GM13977 (cell line): ENCODE results near the gene GNG2.

Source experiments
- DNase-seq: peaks from one replicate; pipeline ENCODE4 v3.0.0; 2012; ENCODE audit warnings: low spot score
- in situ Hi-C: fragments of 300-500 bp; cut with MboI; formaldehyde crosslinking; loops from one replicate; pipeline ENCODE4 v1.12.0; 2022; ENCODE audit warnings: low sequenced_read_pairs, low pct_unique_long_range_greater_than_20kb, mixed read lengths, inconsistent platforms; ENCODE audit not compliant: unreplicated experiment
- TF ChIP-seq, protein P1 (sequence below): IDR thresholded peaks from 2 replicates; pipeline ENCODE4 v1.5.1; 2012; ENCODE audit warnings: mild to moderate bottlenecking, control low read depth; ENCODE audit not compliant: insufficient read depth; ENCODE audit errors: extremely low read depth, missing control alignments

GNG2 gene

DNA sequence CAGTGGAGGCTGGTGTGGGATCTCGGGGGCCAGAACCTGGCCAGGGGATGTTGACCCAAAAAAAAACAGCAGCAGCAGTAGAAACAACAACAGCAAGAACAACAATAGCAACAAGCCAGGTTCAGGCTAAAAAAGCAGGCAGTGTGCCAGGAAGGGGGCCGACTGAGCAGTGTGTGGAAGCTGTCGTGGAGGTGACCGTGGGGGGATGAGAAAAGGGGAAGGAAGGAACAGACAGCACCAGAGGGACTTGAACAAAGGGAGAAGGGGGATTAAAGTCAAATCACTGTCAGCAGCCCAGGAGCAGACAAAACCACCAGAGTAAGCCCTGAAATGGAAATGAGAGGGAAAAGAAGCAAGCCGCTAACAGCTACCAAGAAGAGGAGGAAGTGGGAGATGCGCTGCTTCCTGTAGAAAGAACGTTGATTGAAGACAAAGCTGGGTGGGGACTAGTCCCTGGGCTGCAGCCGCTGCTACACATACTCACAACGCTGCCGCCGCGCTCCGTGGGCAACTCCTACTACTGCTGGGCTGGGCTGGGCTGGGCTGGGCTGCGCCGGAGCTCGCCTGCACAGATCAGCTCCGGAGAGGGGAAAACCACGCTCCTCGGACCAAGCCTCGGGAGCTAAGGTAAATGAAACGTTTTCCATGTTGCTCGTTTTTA, at the start of gene GNG2:
Gene GNG2, plus strand, starts transcription at position 449 of the 661 bp plus-strand sequence. CDS start 90,067 bp downstream, outside the sequence.
- in situ Hi-C loops = no loop called here

DNA sequence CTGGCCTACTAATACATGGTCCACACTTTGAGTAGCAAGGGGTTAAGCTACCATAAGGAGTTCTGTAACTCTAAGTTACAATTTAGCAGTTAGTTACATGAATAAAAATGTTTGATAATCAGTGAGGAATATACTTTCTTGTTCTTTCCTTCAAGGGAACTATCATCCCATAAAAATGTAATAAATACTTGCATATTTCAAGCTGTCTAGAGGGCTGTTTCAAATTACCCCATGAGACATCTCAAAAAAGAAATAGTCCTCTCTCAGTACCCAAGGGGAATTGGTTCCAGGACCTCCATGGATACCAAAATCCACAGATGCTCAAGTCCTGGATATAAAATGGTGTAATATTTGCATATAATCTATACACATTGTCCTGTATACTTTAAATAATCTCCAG, 48.7 kb upstream of the GNG2 start:
- in situ Hi-C loops = no loop called here
- TF ChIP-seq, protein P1, sequence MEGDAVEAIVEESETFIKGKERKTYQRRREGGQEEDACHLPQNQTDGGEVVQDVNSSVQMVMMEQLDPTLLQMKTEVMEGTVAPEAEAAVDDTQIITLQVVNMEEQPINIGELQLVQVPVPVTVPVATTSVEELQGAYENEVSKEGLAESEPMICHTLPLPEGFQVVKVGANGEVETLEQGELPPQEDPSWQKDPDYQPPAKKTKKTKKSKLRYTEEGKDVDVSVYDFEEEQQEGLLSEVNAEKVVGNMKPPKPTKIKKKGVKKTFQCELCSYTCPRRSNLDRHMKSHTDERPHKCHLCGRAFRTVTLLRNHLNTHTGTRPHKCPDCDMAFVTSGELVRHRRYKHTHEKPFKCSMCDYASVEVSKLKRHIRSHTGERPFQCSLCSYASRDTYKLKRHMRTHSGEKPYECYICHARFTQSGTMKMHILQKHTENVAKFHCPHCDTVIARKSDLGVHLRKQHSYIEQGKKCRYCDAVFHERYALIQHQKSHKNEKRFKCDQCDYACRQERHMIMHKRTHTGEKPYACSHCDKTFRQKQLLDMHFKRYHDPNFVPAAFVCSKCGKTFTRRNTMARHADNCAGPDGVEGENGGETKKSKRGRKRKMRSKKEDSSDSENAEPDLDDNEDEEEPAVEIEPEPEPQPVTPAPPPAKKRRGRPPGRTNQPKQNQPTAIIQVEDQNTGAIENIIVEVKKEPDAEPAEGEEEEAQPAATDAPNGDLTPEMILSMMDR = no peak
- no peak for DNase-seq

More for the DNA sequence above, at the start of gene GNG2:
- peak; percentile 66 for DNase-seq
- TF ChIP-seq, protein P1 = no peak

DNA sequence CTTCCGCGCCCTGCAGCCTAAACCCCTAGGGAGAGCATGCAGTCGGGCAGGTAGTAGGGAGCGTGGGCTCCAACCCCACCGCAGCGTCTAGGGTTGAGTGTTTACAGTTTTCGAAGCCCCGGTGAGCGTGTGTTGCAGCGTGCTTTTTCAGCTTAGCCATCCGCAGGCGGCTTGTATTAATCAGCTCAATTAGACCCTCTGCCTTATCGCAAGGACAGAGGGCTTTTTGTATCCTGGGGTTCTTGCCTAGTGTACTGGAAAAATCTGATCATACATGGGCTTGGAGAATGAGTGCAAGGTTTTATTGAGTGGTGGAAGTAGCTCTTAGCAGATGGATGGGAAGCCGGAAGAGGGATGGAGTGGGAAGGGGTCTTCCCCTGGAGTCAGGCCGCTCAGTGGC, 44.4 kb upstream of the GNG2 start:
- DNase-seq = no peak

DNA sequence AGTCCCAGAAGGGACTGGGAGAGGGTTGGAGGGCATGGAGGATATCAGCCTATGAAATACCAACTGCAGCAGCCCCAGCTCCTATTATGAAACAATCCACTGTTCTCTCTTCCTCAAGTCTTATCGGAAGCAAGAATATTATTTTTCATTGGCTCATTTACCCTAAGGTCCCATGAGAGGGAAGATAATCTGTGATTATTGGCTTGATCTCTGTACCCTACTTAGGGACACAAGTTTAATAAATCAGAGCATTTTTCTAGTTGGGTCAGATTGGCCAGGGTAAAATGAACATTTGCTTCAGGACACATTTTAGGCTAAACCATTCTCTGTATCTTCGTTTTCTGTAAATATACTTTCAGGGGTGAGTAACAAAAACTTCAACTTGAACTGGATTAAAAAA, 43.1 kb upstream of the GNG2 start:
- in situ Hi-C loops = no loop called here
- no peak for DNase-seq
- TF ChIP-seq, protein P1 = no peak

More for the DNA sequence above, 44.4 kb upstream of the GNG2 start:
- in situ Hi-C loops = no loop called here
- TF ChIP-seq, protein P1 = no peak

DNA sequence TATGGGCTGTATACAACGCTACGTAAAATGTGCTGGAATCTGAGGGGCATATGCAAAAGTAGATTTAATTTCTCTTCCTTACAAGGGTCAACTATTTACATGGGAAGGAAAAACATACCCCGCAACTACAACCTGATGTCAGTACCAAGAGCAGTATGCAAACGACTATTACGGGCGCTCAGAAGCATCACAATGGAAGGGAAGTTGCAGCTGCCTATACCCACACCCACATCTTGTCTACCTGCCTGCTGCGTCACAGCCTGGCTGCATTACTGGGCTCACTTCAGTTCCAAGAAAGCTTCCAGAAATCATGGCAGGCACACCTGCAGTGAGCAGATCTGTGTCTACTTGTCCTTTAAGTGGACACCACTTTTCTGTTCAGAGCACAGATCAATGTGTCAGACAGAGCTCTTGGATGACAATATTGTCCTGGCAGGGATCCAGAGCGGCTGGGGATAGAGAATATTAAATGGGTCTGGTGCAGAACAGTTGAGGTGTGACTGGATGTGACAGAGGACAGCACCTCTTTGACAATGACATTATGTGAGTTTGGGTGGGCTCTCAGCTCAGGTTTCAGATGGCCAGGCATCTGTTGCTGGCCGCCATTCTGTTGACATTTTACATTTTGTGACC, 41.5 kb upstream of the GNG2 start:
- in situ Hi-C loops = no loop called here
- no peak for DNase-seq
- TF ChIP-seq, protein P1 = no peak

DNA sequence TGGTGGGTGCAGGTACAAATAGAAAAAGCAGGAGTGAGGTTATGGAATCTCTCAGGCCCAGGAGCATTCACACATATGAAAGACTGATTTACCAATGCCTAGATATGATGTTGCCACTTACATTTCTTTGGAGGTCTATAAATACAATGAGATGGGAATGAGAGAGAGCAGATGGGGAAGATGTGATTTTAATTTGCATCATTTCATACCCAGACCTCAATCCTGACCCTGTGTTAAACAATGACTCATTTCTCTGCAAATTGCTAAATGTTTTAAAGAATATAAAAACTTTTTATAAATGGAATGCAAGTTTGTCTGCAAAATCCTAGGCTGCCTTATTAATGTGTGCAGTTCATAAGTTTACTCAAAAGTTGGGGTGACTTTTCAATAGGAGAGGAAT, 38.6 kb upstream of the GNG2 start:
- in situ Hi-C loops = no loop called here
- no peak for DNase-seq
- TF ChIP-seq, protein P1 = no peak

DNA sequence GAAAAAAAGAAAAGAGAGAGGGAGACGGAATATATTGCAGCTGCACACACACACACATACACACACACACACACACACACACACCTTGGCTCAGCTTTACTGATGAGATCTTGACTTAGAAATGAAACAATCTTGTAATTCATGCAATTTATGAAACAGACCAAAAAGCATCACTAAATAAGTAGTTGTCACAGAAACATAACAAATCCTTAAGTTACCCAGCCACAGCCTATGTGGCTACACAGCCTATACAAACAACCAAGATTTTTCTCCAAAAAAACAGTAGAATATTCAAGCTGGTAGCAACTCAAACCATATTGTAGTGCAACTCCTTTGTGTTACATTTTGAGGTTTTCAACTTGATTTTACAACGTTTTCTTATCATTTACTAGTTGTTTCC, 37.9 kb upstream of the GNG2 start:
- DNase-seq = no peak
- TF ChIP-seq, protein P1 = no peak
- in situ Hi-C loops = no loop called here
